ENCODE data around the gene NDUFV2. TPM values are rescaled to one million over a fixed set of nuclear protein-coding genes. Genes with fewer than 3 reads are reported as not detected.
A peak's percentile ranks its signal among the peaks of the same experiment; 100 is the strongest.

The NDUFV2 gene
- total and polyA plus RNA-seq, 2 of the 8 experiments (the other 6 are each of a cell fraction or from before 2014, with no cell fraction given) = 90.8 to 191 TPM

DNA sequence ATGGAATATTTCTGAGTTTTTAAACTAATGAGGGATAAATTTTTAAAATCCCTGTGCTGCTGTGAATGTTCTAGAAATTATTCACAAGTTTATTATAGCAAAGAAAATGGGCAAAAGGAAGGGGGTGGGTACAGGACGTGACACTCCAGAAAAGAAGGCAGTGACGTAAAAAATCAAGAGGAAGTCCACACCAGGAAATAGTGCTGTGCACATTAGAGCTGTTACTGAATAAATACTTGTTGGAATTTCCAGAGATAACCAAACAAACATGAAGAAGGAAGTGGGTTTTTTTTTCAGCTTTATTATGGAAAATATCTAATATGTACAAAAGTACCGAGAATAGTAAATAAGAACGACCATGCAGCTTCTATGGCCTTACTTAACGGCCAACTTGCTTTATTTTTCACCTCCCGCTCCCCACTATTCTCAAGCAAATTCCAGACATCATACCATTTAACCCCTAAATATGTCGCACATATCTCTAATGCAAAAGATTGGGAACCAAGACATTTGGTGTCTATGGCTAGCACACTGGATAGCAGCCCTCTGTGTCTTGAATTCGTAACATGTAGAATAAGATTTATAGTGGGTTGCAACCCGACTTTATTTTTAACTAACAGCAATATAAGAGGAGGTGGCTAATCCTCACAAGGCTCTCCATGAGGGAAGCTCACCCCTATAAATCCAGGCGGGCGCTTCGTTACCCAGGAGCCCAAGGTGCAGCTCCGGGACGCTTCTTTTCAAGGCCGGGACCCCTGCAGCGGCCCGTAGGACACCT is 580 bp upstream of the NDUFV2 start:
- Histone ChIP-seq H2AK5ac (ENCODE audit: low read depth, low read length) (no peak overlapping the region), H3K4me3 (ENCODE audit: extremely low read depth in 1 of 4, insufficient read depth in 2 of 4, low read depth in 3 of 4, low read length in 4 of 4) (peak overlapping the region; percentile 42 to 92 (median 86); a peak in 6 of 8 replicates), H3K4ac (replicated peaks; ENCODE audit: insufficient read length, low read depth, low read length) (no peak overlapping the region), H4K91ac (replicated peaks; ENCODE audit: insufficient read length, low read length) (no peak overlapping the region), H3K27ac (ENCODE audit: low read depth, low read length) (no peak overlapping the region), H3K36me3 (ENCODE audit: control insufficient read depth in 2 of 4, insufficient read depth in 4 of 4, low read length in 3 of 4) (peaks cover 0 to 5% (median 0%) of the 10 kb centered on the region in 4 experiments; a peak in 1 of 8 replicates), H4K8ac (ENCODE audit: extremely low read depth, insufficient read depth, low read length) (no peak overlapping the region), H2BK5ac (ENCODE audit: low read depth, low read length) (no peak overlapping the region; the same call in 1 of the 2 replicates), H3K4me2 (ENCODE audit: insufficient read depth in 1 of 2, low read depth in 2 of 2, low read length in 2 of 2) (peak overlapping the region; percentile 81 to 83), H3K27me3 (replicated peaks in 1 of 4; ENCODE audit: control insufficient read depth in 3 of 4, extremely low read depth in 1 of 4, insufficient read depth in 3 of 4, low read length in 3 of 4) (peaks cover 0 to 2% (median 0%) of the 10 kb centered on the region in 4 experiments; a peak in 1 of 7 replicates), H3K23ac (ENCODE audit: insufficient read length) (no peak overlapping the region), H3K9me3 (ENCODE audit: insufficient read depth in 2 of 2, low read depth in 1 of 2, low read length in 1 of 2) (no peaks in the 10 kb centered on the region), H3K4me1 (replicated peaks in 1 of 4; ENCODE audit: control insufficient read depth in 3 of 4, insufficient read depth in 4 of 4, low read length in 3 of 4) (peaks cover 0 to 20% (median 9%) of the 10 kb centered on the region in 4 experiments; a peak in 3 of 7 replicates), H2BK15ac (ENCODE audit: low read length) (no peak overlapping the region), H4K5ac (ENCODE audit: insufficient read length, low read depth, low read length) (peak overlapping the region; percentile 75), H2BK20ac (ENCODE audit: low read length) (no peak overlapping the region), H2AFZ (ENCODE audit: low read length) (peak overlapping the region; percentile 37; the same call in 1 of the 2 replicates), H3K23me2 (ENCODE audit: low read depth, low read length) (peaks cover 9% of the 10 kb centered on the region), H2BK120ac (replicated peaks; ENCODE audit: low read depth, low read length) (no peak overlapping the region), H3K79me2 (ENCODE audit: control insufficient read depth in 1 of 2, insufficient read depth in 2 of 2, low read length in 2 of 2) (peaks cover 23 to 42% of the 10 kb centered on the region in 2 experiments), H2BK12ac (ENCODE audit: low read depth, low read length) (no peak overlapping the region), H3K56ac (replicated peaks; ENCODE audit: insufficient read length, low read depth, low read length) (no peak overlapping the region), H3K14ac (ENCODE audit: insufficient read length) (no peak overlapping the region), H3K9ac (replicated peaks in 1 of 4; ENCODE audit: extremely low read depth in 1 of 4, low read depth in 3 of 4, low read length in 3 of 4) (peak overlapping the region in 2 of 4 experiments; percentile 13 to 34; a peak in 2 of 7 replicates), H3K79me1 (ENCODE audit: low read depth, low read length) (no peaks in the 10 kb centered on the region), H3K18ac (ENCODE audit: extremely low read depth, low read length) (no peak overlapping the region), H4K20me1 (replicated peaks in 1 of 2; ENCODE audit: control insufficient read depth in 1 of 2, insufficient read depth in 2 of 2, low read length in 2 of 2) (peaks cover 0 to 3% of the 10 kb centered on the region in 2 experiments)
- no peak for FAIRE-seq
- WGBS, 2 experiments (ENCODE audit: extremely low coverage in 1 of 2, insufficient coverage in 1 of 2, insufficient read length in 1 of 2, insufficient replicate concordance in 2 of 2, low coverage in 1 of 2, low lambda C conversion rate in 2 of 2, missing lambda C conversion rate in 1 of 2) = 26% methylated on average over 17 of the region's 17 CpGs; no CpG with 5 or more reads in 1 of the 2 experiments
- CTCF ChIA-PET (ENCODE audit: partially characterized antibody) = interaction anchor here (0.9 to 1.2 kb wide), 3 partner anchors 28 to 49 kb away, joined by 3 read pairs; no protein-coding TSS in a partner anchor
- POLR2A ChIA-PET (ENCODE audit: partially characterized antibody) = interaction anchor here (1.0 to 5.7 kb wide), 5 partner anchors 8 to 103 kb away, joined by 3 to 61 read pairs (median 7); partner anchors contain the start of gene ANKRD12
- no peak for DNase-seq (ENCODE audit: low read depth in 1 of 2, low spot score in 2 of 2)
- no peak for TF ChIP-seq ASH2L (IDR thresholded peaks at IDR 0.05; ENCODE audit: low read length)
- TF ChIP-seq CBX5 (IDR thresholded peaks at IDR 0.05; ENCODE audit: low read depth, low read length) = no peak
- TF ChIP-seq, protein P1, sequence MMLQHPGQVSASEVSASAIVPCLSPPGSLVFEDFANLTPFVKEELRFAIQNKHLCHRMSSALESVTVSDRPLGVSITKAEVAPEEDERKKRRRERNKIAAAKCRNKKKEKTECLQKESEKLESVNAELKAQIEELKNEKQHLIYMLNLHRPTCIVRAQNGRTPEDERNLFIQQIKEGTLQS (IDR thresholded peaks at IDR 0.05; ENCODE audit: insufficient read depth, low read depth, low read length) = no peak
- TF ChIP-seq BACH1 (IDR thresholded peaks at IDR 0.05; ENCODE audit: low read length) = no peak
- no peak for TF ChIP-seq NRF1 (IDR thresholded peaks at IDR 0.05; ENCODE audit: low read depth, low read length)
- TF ChIP-seq GABPA (IDR thresholded peaks at IDR 0.05; ENCODE audit: borderline replicate concordance, insufficient read depth, low read length) = no peak
- no peak for TF ChIP-seq EP300 (IDR thresholded peaks at IDR 0.05; ENCODE audit: borderline replicate concordance in 1 of 2, low read depth in 2 of 2, low read length in 2 of 2)
- no peak for TF ChIP-seq HDAC2 (IDR thresholded peaks at IDR 0.05; ENCODE audit: borderline replicate concordance in 1 of 2, low read depth in 2 of 2, low read length in 2 of 2)
- TF ChIP-seq MAFK (IDR thresholded peaks at IDR 0.05; ENCODE audit: low read depth, low read length) = no peak
- no peak for TF ChIP-seq ZNF274 (IDR thresholded peaks at IDR 0.05; ENCODE audit: borderline replicate concordance, extremely low read depth, low read length)
